ENCODE measurements around the gene FOXJ1. TPM values are rescaled to one million over a fixed set of nuclear protein-coding genes. Genes with fewer than 3 reads are reported as not detected.
A peak's percentile ranks its signal among the peaks of the same experiment; 100 is the strongest.

The FOXJ1 gene
- total and polyA plus RNA-seq, 2 of the 13 experiments (the other 11 are each of a cell fraction or from before 2014, with no cell fraction given): 0.98 to 1.6 TPM

GRCh38 chr17:76131692-76132573, 9.1 kb downstream of the FOXJ1 start (continued):
- TF ChIP-seq ZNF639 (CRISPR knock-in tag; conservative IDR thresholded peaks at IDR 0.05): 0 out of 2 replicates have a peak, but pooled peaks have one; percentile 32
- 0 out of 2 replicates have a peak, but pooled peaks have one; percentile 38 for TF ChIP-seq MTERF4 (CRISPR knock-in tag; IDR thresholded peaks at IDR 0.05)
- no peak for TF ChIP-seq ZNF570 (CRISPR knock-in tag; IDR thresholded peaks at IDR 0.05; ENCODE audit: borderline replicate concordance)
- TF ChIP-seq NFE2L1 (CRISPR knock-in tag; IDR thresholded peaks at IDR 0.05; ENCODE audit: borderline replicate concordance): no peak
- peak; percentile 82 for TF ChIP-seq CBFB (CRISPR knock-in tag; IDR thresholded peaks at IDR 0.05)
- TF ChIP-seq ZNF792 (CRISPR knock-in tag; IDR thresholded peaks at IDR 0.05): no peak
- no peak for TF ChIP-seq ZNF674 (CRISPR knock-in tag; IDR thresholded peaks at IDR 0.05; ENCODE audit: low read depth)
- peak; percentile 27 for TF ChIP-seq ZNF883 (CRISPR knock-in tag; IDR thresholded peaks at IDR 0.05; ENCODE audit: not compliant biosample characterization)
- no peak for TF ChIP-seq AKAP8 (CRISPR knock-in tag; IDR thresholded peaks at IDR 0.05)
- no peak for TF ChIP-seq CTCF (CRISPR knock-in tag; IDR thresholded peaks at IDR 0.05)
- no peak for TF ChIP-seq SMARCE1 (IDR thresholded peaks at IDR 0.05; ENCODE audit: borderline replicate concordance)
- TF ChIP-seq NFATC3 (CRISPR knock-in tag; IDR thresholded peaks at IDR 0.05): no peak
- no peak for TF ChIP-seq ZNF644 (CRISPR knock-in tag; IDR thresholded peaks at IDR 0.05; ENCODE audit: low read depth)
- peak; percentile 48; the same call in 1 of the 2 replicates for TF ChIP-seq ZBTB10 (CRISPR knock-in tag; IDR thresholded peaks at IDR 0.05; ENCODE audit: borderline replicate concordance)
- 0 out of 2 replicates have a peak, but pooled peaks have one; percentile 38 for TF ChIP-seq EEA1 (CRISPR knock-in tag; IDR thresholded peaks at IDR 0.05; ENCODE audit: borderline replicate concordance)
- no peak for TF ChIP-seq KLF15 (CRISPR knock-in tag; IDR thresholded peaks at IDR 0.05; ENCODE audit: borderline replicate concordance)
